Small intestine (tissue), 7 donors: Measurements from ENCODE around the gene KRTAP4-1. TPM values are rescaled to one million over a fixed set of nuclear protein-coding genes. Genes with fewer than 3 reads are reported as not detected.
"Not testable (repeated sequence)": the region's sequence is repeated elsewhere in the genome, so short reads cannot be mapped to it uniquely, and the experiment has no call there.

Source experiments
- DNase-seq, 2 donors: peaks; one replicate each; pipeline versions ENCODE4 v3.0.0 to v3.0.0-alpha.2; 2013
- FAIRE-seq: peaks from 2 replicates; lab custom pipeline; 2012; peaks lifted over from hg19 to GRCh38; lab: Jason Lieb, UNC
- H3K27ac ChIP-seq, 3 donors: one replicate each; pipeline ENCODE4 v1.5.1; 2013; ENCODE audit warnings: low read length in 2 of 3, mild to moderate bottlenecking in 2 of 3, control low read depth in 1 of 3, inconsistent platforms in 1 of 3, low read depth in 1 of 3, moderate library complexity in 1 of 3
- H3K27me3 ChIP-seq, 3 donors: one replicate each; pipeline ENCODE4 v1.6.1; 2013; ENCODE audit warnings: low read length in 3 of 3, inconsistent platforms in 1 of 3; ENCODE audit not compliant: control insufficient read depth in 3 of 3, insufficient read depth in 3 of 3
- H3K36me3 ChIP-seq, 3 donors: one replicate each; pipeline ENCODE4 v1.6.1; 2013; ENCODE audit warnings: low read length in 3 of 3, inconsistent platforms in 1 of 3, low read depth in 1 of 3, mild to moderate bottlenecking in 1 of 3, moderate library complexity in 1 of 3; ENCODE audit not compliant: control insufficient read depth in 3 of 3, insufficient read depth in 2 of 3
- H3K4me1 ChIP-seq, 3 donors: one replicate each; pipeline ENCODE4 v1.6.1; 2013; ENCODE audit warnings: low read length in 2 of 3, inconsistent platforms in 1 of 3, low read depth in 1 of 3, mild to moderate bottlenecking in 1 of 3, moderate library complexity in 1 of 3; ENCODE audit not compliant: control insufficient read depth in 3 of 3, insufficient read depth in 2 of 3
- H3K4me3 ChIP-seq, 3 donors: one replicate each; pipeline ENCODE4 v1.5.1; 2013; ENCODE audit warnings: low read length in 3 of 3, control low read depth in 1 of 3, inconsistent platforms in 1 of 3, low read depth in 1 of 3, mild to moderate bottlenecking in 1 of 3, moderate library complexity in 1 of 3
- H3K9me3 ChIP-seq, 2 donors: one replicate each; pipeline ENCODE4 v1.6.1; 2013; ENCODE audit warnings: low read depth in 1 of 2, low read length in 1 of 2; ENCODE audit not compliant: control insufficient read depth in 2 of 2, insufficient read depth in 1 of 2
- WGBS, 3 donors: extraction: QIAGEN DNeasy Blood & Tissue Kit; methylation state at CpG; one replicate each; pipeline ENCODE4 v1.1.7; 2013; 5-methylcytosine and 5-hydroxymethylcytosine counted together
- polyA plus RNA-seq, 4 donors: library from polyadenylated mRNA; stranded (reverse) in 3 of 4; unstranded in 1 of 4; fragments of 200-250 nt in 3 of 4; fragments of 120-200 nt in 1 of 4; gene quantifications; one replicate each; pipeline versions ENCODE4 v1.2.1 to v1.2.3, GENCODE V29; 2013
- donor health status: healthy with polysubstance abuse.
- donor health status: control.
- donor health status: control.
- donor health status: Bipolar disorder and iron deficiency.
- donor health status: healthy.

The KRTAP4-1 gene
- polyA plus RNA-seq, 4 donors: not detected

DNA sequence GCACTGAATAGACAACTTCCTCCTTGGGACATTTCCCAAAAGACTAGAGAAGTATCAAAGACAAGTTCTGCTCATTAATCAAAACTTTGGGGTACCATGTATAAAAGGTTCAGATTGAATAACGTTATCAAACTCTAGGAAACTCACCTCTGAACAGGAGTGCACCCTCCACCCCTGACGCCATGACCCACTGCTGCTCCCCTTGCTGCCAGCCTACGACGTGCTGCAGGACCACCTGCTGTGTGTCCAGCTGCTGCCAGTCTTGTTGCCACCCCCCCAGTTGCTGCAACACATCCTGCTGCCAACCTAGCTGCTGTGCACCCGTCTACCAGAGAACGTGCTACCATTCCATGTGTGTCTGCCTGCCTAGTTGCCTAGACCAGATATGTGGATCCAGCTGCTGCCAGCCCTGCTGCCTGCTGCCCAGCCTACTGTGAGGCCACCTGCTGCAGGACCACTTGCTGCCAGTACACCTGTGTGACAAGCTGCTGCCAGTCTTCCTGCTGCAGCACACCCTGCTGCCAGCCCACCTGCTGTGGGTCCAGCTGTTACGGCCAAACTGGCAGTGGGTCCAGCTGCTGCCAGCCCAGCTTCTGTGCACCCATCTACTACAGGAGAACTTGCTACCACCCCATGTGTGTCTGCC, 27.9 kb upstream of the KRTAP4-1 start:
- FAIRE-seq (no peak), DNase-seq (no peak)
- H3K27me3 ChIP-seq: peaks cover 4 to 11% (median 5%) of the 10 kb centered on the region in 3 donors
- no peak overlapping the region for H3K27ac ChIP-seq
- 41 to 75% (median 60%) methylated on average over 7 of the region's 7 CpGs for WGBS, 3 donors
- no peaks in the 10 kb centered on the region for H3K9me3 ChIP-seq
- no peaks in the 10 kb centered on the region for H3K4me1 ChIP-seq
- H3K4me3 ChIP-seq: no peak overlapping the region
- no peaks in the 10 kb centered on the region for H3K36me3 ChIP-seq

DNA sequence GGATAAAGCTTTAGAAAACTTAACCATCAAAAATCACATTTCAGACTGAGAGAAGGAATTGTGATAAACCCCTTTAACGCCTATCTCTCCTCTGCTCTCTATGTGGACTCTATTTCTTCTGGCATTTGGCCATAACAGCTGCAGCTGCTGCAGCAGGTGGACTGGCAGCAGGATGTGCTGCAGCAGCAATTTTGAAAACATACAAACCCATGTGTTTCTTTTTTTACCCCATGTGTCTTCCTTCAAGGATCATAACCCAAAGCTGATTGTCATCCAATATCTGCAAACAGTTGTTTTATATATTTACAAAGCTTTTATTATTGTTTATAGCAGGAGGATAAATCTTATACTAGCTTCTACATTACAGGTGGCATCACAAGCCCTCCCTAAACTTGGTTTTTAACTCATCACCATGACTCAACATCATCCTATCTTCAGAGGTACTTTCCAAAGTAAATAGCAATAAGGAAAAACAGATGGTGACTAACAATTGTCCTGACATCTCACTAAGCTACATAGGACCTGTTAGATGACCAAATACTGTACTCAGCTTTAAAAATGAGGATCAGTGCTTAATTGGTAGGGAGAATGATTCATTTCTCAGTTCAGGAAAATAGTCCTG, 27.2 kb upstream of the KRTAP4-1 start:
- peaks cover 4 to 11% (median 5%) of the 10 kb centered on the region in 3 donors for H3K27me3 ChIP-seq
- no peak overlapping the region for H3K27ac ChIP-seq
- DNase-seq (peak; percentile 6 to 9), FAIRE-seq (no peak)
- H3K4me3 ChIP-seq: no peak overlapping the region
- 14 to 33% (median 21%) methylated on average over 1 of the region's 1 CpG for WGBS, 3 donors
- H3K4me1 ChIP-seq: no peaks in the 10 kb centered on the region
- H3K9me3 ChIP-seq: no peaks in the 10 kb centered on the region
- H3K36me3 ChIP-seq: no peaks in the 10 kb centered on the region

DNA sequence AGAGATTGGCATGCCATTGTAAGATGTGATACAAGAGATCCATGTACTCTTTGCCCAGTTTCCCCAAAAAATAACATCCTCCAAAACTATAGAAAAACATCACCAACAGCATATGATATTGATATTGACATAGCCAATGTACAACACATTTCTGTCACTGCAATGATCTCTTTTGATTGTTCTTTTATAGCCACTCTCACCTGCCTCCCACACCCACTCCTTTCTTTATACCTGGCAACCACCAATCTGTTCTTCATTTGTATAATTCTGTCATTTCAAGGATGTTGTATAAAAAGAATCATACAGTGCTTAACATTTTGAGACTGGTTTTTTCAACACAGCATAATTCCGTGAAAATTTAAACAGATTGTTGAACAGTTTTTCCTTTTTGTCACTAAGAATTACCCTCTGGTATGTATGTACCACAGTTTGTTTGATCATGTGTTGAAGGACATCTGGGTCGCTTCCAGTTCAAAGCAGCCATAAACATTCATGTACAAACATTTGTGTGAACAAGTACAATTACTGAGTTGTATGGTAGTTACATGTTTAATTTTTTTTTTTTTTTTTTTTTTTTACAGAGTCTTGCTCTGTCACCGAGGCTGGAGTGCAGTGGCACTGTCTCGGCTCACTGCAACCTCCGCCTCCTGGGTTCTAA, 14.8 kb upstream of the KRTAP4-1 start:
- no peak for FAIRE-seq
- WGBS, 3 donors: 49 to 59% (median 51%) methylated on average over 4 to 5 of the region's 5 CpGs
- H3K9me3 ChIP-seq: no peaks in the 10 kb centered on the region
- no peaks in the 10 kb centered on the region for H3K27me3 ChIP-seq
- no peak overlapping the region for H3K27ac ChIP-seq
- H3K36me3 ChIP-seq: no peaks in the 10 kb centered on the region
- no peak for DNase-seq
- H3K4me3 ChIP-seq: no peak overlapping the region
- H3K4me1 ChIP-seq: no peaks in the 10 kb centered on the region

DNA sequence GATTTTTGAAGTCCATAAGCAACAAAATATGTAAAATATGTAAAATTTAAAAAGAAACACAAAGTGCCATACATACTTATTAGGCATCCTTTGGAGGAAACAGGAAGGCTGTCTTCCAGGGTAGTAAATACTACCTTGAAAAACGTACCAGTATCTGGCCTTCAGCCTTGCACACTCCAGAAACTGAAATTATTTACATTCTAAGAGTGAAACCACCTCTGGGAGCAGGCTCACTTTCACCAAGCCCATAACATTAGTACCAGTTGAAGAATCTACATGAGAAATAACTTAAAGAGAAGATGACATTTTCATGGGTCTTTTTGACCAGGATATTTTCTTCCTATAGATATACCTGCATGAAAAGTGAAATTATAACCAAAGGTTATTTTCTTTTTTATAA, 11.4 kb upstream of the KRTAP4-1 start:
- Histone ChIP-seq H3K4me1 (no peaks in the 10 kb centered on the region), H3K27ac (no peak overlapping the region), H3K36me3 (no peaks in the 10 kb centered on the region), H3K4me3 (no peak overlapping the region), H3K27me3 (peaks cover 0 to 3% (median 2%) of the 10 kb centered on the region in 3 donors), H3K9me3 (no peaks in the 10 kb centered on the region)
- WGBS, 3 donors: 7 to 24% (median 9%) methylated on average over 1 of the region's 1 CpG
- DNase-seq (no peak), FAIRE-seq (no peak)

DNA sequence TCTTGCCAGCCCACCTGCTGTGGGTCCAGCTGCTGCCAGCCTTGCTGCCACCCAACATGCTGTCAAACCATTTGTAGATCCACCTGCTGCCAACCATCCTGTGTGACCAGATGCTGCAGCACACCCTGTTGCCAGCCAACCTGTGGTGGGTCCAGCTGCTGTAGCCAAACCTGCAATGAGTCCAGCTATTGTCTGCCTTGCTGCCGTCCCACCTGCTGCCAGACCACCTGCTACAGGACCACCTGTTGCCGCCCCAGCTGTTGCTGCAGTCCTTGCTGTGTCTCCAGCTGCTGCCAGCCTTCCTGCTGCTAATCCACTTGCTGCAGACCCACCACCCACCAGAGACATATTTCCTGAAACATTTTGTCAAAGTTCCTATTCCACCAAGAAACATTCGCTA, 5.6 kb upstream of the KRTAP4-1 start:
- WGBS, 3 donors: 77 to 90% (median 78%) methylated on average over 3 of the region's 3 CpGs
- DNase-seq (no peak), FAIRE-seq (no peak)
- Histone ChIP-seq H3K27me3 (peaks cover 0 to 25% (median 2%) of the 10 kb centered on the region in 3 donors), H3K27ac (no peak overlapping the region), H3K4me1 (no peaks in the 10 kb centered on the region), H3K36me3 (no peaks in the 10 kb centered on the region), H3K4me3 (no peak overlapping the region), H3K9me3 (no peaks in the 10 kb centered on the region)

DNA sequence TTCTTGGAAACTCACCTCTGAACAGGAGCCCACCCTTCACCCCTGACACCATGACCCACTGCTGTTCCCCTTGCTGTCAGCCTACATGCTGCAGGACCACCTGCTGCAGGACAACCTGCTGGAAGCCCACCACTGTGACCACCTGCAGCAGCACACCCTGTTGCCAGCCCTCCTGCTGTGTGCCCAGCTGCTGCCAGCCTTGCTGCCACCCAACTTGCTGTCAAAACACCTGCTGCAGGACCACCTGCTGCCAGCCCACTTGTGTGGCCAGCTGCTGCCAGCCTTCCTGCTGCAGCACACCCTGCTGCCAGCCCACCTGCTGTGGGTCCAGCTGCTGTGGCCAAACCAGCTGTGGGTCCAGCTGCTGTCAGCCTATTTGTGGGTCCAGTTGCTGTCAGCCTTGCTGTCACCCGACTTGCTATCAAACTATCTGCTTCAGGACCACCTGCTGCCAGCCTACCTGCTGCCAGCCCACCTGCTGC, 5.2 kb upstream of the KRTAP4-1 start, which contains the start of gene KRTAP9-1:
TSS of gene KRTAP9-1 (plus strand) at position 51 of the 482 bp plus-strand sequence. CDS start at position 51, 0 bp downstream.
- H3K27ac ChIP-seq, H3K9me3 ChIP-seq, H3K36me3 ChIP-seq, H3K4me3 ChIP-seq, DNase-seq, H3K4me1 ChIP-seq, FAIRE-seq: not testable (repeated sequence)
- peaks cover 0 to 25% (median 2%) of the 10 kb centered on the region in 3 donors for H3K27me3 ChIP-seq
- WGBS, 3 donors: 18 to 60% (median 50%) methylated on average over 1 of the region's 1 CpG

DNA sequence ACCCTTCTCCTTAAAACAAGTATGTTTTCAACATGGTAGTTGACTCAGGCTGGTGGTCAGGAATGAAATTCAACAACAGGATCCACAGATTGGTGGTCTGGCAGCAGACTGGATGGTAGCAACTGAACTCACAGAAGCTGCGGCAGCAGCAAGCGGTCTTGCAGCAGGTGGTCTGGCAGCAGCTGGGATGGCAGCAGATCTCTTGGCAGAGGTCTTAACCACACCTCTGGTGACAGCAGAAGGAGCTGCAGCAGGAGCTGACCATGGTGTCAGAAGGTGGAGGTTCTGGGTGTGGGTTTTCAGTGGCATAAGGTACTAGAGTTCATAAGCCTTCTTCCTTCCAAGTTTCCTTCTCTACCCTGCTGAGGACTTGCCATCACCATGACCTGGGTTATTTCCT, 2.2 kb upstream of the KRTAP4-1 start:
- Histone ChIP-seq H3K27me3 (peaks cover 0 to 33% (median 2%) of the 10 kb centered on the region in 3 donors), H3K4me3 (no peak overlapping the region), H3K27ac (no peak overlapping the region), H3K4me1 (peaks cover 0 to 7% (median 0%) of the 10 kb centered on the region in 3 donors), H3K9me3 (no peaks in the 10 kb centered on the region), H3K36me3 (no peaks in the 10 kb centered on the region)
- DNase-seq (no peak), FAIRE-seq (no peak)
- 73 to 94% (median 83%) methylated on average over 2 of the region's 2 CpGs for WGBS, 3 donors

DNA sequence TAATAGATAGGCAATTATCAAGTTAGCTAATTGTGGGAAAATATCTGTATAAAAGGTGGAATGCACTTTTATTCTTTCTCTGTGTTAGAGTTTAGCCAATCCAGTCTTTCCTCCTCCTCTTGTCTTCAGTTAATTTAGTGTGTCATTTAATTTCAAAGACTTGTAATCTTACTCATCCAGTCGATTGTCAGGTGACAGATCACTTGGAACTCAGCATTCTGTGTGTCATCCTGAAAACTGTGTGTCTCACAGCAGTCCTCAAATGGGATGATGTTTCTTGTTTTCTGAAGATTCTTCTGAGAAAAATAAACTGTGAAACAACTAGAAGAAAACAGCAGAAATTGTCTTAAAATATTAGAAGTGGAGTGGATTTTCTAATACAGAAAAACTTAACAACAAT, 290 bp upstream of the KRTAP4-1 start:
- 10 to 47% (median 11%) methylated on average over 1 of the region's 1 CpG for WGBS, 3 donors
- H3K36me3 ChIP-seq: no peaks in the 10 kb centered on the region
- DNase-seq (no peak), FAIRE-seq (no peak)
- peaks cover 0 to 31% (median 2%) of the 10 kb centered on the region in 3 donors for H3K27me3 ChIP-seq
- peaks cover 0 to 7% (median 0%) of the 10 kb centered on the region in 3 donors for H3K4me1 ChIP-seq
- H3K4me3 ChIP-seq: no peak overlapping the region
- no peak overlapping the region for H3K27ac ChIP-seq
- no peaks in the 10 kb centered on the region for H3K9me3 ChIP-seq
